Ovary (tissue), 3 donors: ENCODE measurements around the gene UPB1.

Experiments
- CTCF ChIP-seq, 3 donors: fragments of 450-650 bp in 2 of 3; fragments of 200-600 bp in 1 of 3; IDR thresholded peaks; one replicate each; pipeline versions ENCODE4 v1.5.1 to v1.8.0; 2016 to 2022; ENCODE audit warnings: antibody characterized with exemption in 3 of 3, mild to moderate bottlenecking in 1 of 3
- EP300 ChIP-seq: sonication (generic); formaldehyde crosslinking; IDR thresholded peaks from one replicate; pipeline ENCODE4 v1.6.1; 2017; ENCODE audit warnings: antibody characterized with exemption
- POLR2A ChIP-seq: fragments of 450-650 bp; IDR thresholded peaks from one replicate; pipeline ENCODE4 v1.6.1; 2017; ENCODE audit warnings: antibody characterized with exemption, mild to moderate bottlenecking, moderate library complexity
- donor health status: DM: no; HTN: no; CAD: no.

DNA sequence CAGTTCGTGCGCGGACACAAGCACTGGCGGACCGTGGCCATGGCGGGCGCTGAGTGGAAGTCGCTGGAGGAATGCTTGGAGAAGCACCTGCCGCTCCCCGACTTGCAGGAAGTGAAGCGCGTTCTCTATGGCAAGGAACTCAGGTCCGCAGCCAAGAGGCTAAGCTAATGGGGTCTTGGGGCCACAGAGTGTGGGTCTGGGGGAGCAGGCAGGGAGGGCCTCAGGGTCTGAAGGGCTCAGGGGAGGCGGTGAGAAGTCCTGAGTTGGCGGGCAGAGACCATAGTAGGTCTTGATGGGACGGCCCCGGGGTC is 188 bp downstream of the UPB1 start:
- TF ChIP-seq CTCF (IDR thresholded peaks at IDR 0.05), result no peak
- no peak for TF ChIP-seq POLR2A
- TF ChIP-seq EP300, result no peak
